SU-DHL-6 (cell line): ENCODE results near the gene TRIM66.

Experiments used
- H2AFZ ChIP-seq: fragments of 200-600 bp; sonication (generic); 2 replicates; pipeline ENCODE4 v1.6.1; 2014; ENCODE audit warnings: low read depth, mild to moderate bottlenecking, moderate library complexity, mixed read lengths, antibody characterized with exemption, low read length; ENCODE audit not compliant: severe bottlenecking
- H3F3A ChIP-seq: fragments of 200-600 bp; shearing (Covaris generic); 2 replicates; pipeline ENCODE4 v1.6.0; 2016; ENCODE audit warnings: antibody characterized with exemption, mild to moderate bottlenecking; ENCODE audit not compliant: insufficient read depth
- H3K27ac ChIP-seq: fragments of 200-600 bp; sonication (generic); 2 replicates; pipeline ENCODE4 v1.5.1; 2016; ENCODE audit warnings: low read depth, mild to moderate bottlenecking, low read length, moderate library complexity, mixed read lengths
- H3K27me3 ChIP-seq: fragments of 200-600 bp; sonication (generic), shearing (Covaris generic); 2 replicates; pipeline ENCODE4 v1.6.0; 2014; ENCODE audit warnings: mild to moderate bottlenecking, low read length
- H3K36me3 ChIP-seq: fragments of 200-600 bp; sonication (generic); 2 replicates; pipeline ENCODE4 v1.6.1; 2014; ENCODE audit warnings: mild to moderate bottlenecking, low read length, mixed read lengths
- H3K4me2 ChIP-seq: fragments of 300-600, 200-600 bp; shearing (Covaris generic), sonication (generic); 2 replicates; pipeline ENCODE4 v1.6.0; 2014; ENCODE audit warnings: low read length, low read depth, mild to moderate bottlenecking; ENCODE audit not compliant: poor library complexity, severe bottlenecking
- H3K4me3 ChIP-seq: fragments of 200-600 bp; sonication (generic); 2 replicates; pipeline ENCODE4 v1.5.1; 2014; ENCODE audit warnings: antibody characterized with exemption, low read length, mild to moderate bottlenecking, mixed read lengths; ENCODE audit not compliant: insufficient read depth, poor library complexity, severe bottlenecking
- H3K79me2 ChIP-seq: fragments of 200-600 bp; sonication (generic); 2 replicates; pipeline ENCODE4 v1.6.1; 2014; ENCODE audit warnings: mild to moderate bottlenecking, low read length, moderate library complexity; ENCODE audit not compliant: insufficient read depth
- H3K9ac ChIP-seq: fragments of 200-600 bp; sonication (generic); 2 replicates; pipeline ENCODE4 v1.7.0; 2014; ENCODE audit warnings: mild to moderate bottlenecking, low read length
- H3K9me2 ChIP-seq: fragments of 200-600 bp; sonication (generic); replicated peaks from 2 replicates; pipeline ENCODE4 v1.6.1; 2014; ENCODE audit warnings: low read length; ENCODE audit not compliant: insufficient read depth
- H3K9me3 ChIP-seq: fragments of 200-600 bp; sonication (generic); 2 replicates; pipeline ENCODE4 v1.6.1; 2014; ENCODE audit warnings: low read length, mixed read lengths; ENCODE audit not compliant: insufficient read depth
- H4K20me1 ChIP-seq: fragments of 200-600 bp; sonication (generic); 2 replicates; pipeline ENCODE4 v1.6.1; 2014; ENCODE audit warnings: low read depth, mild to moderate bottlenecking, antibody characterized with exemption, low read length, moderate library complexity, mixed read lengths
- CTCF ChIP-seq: fragments of 200-600 bp; sonication (generic); IDR thresholded peaks from one replicate; pipeline ENCODE4 v1.5.1; 2017; ENCODE audit warnings: antibody characterized with exemption, mild to moderate bottlenecking, low read length, moderate library complexity; ENCODE audit not compliant: insufficient read depth, poor library complexity, severe bottlenecking
- EZH2phosphoT487 ChIP-seq: fragments of 200-600 bp; sonication (generic), shearing (Covaris generic); conservative IDR thresholded peaks from 2 replicates; pipeline ENCODE4 v1.6.1; 2018; ENCODE audit warnings: mild to moderate bottlenecking, antibody characterized with exemption, low read length, moderate library complexity, mixed read lengths

The TRIM66 gene

DNA sequence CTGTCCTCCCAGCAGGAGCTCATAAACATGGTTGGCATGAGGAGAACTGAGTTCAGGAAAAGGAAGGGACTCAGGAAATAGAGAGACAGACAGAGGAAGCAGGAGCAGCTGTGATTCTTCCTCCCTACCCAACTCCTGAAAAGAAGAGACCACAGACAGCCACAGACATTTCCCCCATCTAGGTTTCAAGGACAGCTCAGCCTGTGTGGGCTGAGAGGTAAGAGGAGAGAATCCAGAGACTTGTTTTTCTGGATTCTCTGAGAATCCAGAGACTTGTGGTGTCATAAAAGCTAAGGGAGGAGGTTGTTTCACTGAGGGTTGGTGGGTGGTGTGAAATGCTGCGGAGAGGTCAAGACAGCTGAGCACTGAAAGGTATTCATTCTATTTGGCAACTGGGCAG is 69.4 kb downstream of the TRIM66 start:
- no peak overlapping the region for H3K27ac ChIP-seq
- no peak overlapping the region for H3K4me2 ChIP-seq
- no peaks in the 10 kb centered on the region for H3K79me2 ChIP-seq
- 0 out of 2 replicates have a peak, but pooled peaks cover 4% of the 10 kb centered on the region for H3K36me3 ChIP-seq
- TF ChIP-seq EZH2phosphoT487 (no peak), CTCF (no peak)
- no peaks in the 10 kb centered on the region for H3K27me3 ChIP-seq
- H3K9me3 ChIP-seq = no peaks in the 10 kb centered on the region
- H3K9me2 ChIP-seq = no peaks in the 10 kb centered on the region
- no peak overlapping the region for H3K9ac ChIP-seq
- no peak overlapping the region for H3K4me3 ChIP-seq
- no peak overlapping the region for H2AFZ ChIP-seq
- H3F3A ChIP-seq = no peaks in the 10 kb centered on the region
- no peaks in the 10 kb centered on the region for H4K20me1 ChIP-seq

GRCh38 chr11:8612522-8612921 is 69.9 kb downstream of the TRIM66 start:
- Histone ChIP-seq H3F3A (no peaks in the 10 kb centered on the region), H4K20me1 (no peaks in the 10 kb centered on the region), H3K4me2 (no peak overlapping the region), H3K36me3 (0 out of 2 replicates have a peak, but pooled peaks cover 4% of the 10 kb centered on the region), H3K27ac (no peak overlapping the region), H3K9me2 (no peaks in the 10 kb centered on the region), H3K79me2 (no peaks in the 10 kb centered on the region), H3K27me3 (no peaks in the 10 kb centered on the region), H2AFZ (no peak overlapping the region), H3K4me3 (no peak overlapping the region), H3K9ac (no peak overlapping the region), H3K9me3 (no peaks in the 10 kb centered on the region)
- TF ChIP-seq EZH2phosphoT487 (no peak), CTCF (no peak)

GRCh38 chr11:8610532-8611116 is 71.8 kb downstream of the TRIM66 start:
- no peaks in the 10 kb centered on the region for H3K27me3 ChIP-seq
- no peaks in the 10 kb centered on the region for H3F3A ChIP-seq
- no peak overlapping the region for H3K4me2 ChIP-seq
- H3K9ac ChIP-seq = no peak overlapping the region
- H3K27ac ChIP-seq = no peak overlapping the region
- H3K9me3 ChIP-seq = no peaks in the 10 kb centered on the region
- no peaks in the 10 kb centered on the region for H3K36me3 ChIP-seq
- H3K4me3 ChIP-seq = no peak overlapping the region
- no peaks in the 10 kb centered on the region for H3K79me2 ChIP-seq
- no peak for TF ChIP-seq CTCF
- TF ChIP-seq EZH2phosphoT487 = no peak
- H4K20me1 ChIP-seq = no peaks in the 10 kb centered on the region
- no peaks in the 10 kb centered on the region for H3K9me2 ChIP-seq
- H2AFZ ChIP-seq = no peak overlapping the region
